ENCODE measurements around the gene PAX2. TPM values are rescaled to one million over a fixed set of nuclear protein-coding genes. Genes with fewer than 3 reads are reported as not detected.

Gene PAX2
- total RNA-seq, 1 experiment from 2014 or later = not detected

DNA sequence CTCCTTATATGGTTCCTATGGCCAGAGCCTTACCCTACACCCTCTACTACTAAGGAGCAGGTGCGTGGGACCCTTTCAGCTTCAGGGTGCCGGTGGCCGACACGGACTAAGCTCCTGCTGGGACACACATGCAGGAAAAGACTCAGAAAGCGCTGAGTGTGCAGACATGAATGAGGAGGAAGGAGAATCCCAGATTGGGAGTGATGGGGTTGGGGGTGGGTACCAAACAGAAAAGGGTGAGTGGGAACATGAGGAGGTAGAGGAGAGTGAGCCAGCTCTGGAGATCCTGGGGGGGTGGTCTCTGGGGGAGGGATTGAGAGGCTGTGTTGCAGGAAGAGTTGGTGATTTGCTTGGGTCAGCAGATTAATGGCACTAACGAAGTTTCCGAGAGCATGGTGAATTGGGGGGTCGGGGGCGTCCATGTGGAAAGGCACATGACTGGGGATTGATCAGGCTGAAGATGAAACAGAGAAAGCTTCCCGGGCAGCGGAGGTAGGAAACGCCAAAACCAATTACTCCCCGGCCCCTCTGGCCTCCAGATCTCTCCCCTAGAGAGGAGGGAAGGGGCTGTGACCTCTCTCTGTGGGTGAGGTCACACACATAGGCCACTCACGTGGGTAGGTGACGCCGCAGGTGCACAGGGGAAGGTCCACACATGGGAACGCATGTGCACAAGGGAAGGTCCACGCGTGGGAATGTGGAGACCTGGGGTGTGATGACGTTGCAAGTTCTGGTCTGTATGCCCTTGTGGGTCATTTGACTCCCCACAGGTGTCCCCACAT lies 129.5 kb downstream of the PAX2 start:
- TF ChIP-seq EZH2 (IDR thresholded peaks at IDR 0.05; ENCODE audit: borderline replicate concordance, low read depth, low read length, poor library complexity, severe bottlenecking) = no peak
- TF ChIP-seq, protein P1, sequence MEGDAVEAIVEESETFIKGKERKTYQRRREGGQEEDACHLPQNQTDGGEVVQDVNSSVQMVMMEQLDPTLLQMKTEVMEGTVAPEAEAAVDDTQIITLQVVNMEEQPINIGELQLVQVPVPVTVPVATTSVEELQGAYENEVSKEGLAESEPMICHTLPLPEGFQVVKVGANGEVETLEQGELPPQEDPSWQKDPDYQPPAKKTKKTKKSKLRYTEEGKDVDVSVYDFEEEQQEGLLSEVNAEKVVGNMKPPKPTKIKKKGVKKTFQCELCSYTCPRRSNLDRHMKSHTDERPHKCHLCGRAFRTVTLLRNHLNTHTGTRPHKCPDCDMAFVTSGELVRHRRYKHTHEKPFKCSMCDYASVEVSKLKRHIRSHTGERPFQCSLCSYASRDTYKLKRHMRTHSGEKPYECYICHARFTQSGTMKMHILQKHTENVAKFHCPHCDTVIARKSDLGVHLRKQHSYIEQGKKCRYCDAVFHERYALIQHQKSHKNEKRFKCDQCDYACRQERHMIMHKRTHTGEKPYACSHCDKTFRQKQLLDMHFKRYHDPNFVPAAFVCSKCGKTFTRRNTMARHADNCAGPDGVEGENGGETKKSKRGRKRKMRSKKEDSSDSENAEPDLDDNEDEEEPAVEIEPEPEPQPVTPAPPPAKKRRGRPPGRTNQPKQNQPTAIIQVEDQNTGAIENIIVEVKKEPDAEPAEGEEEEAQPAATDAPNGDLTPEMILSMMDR (conservative IDR thresholded peaks at IDR 0.05; ENCODE audit: low read depth, low read length) = no peak
- H3K4me1 ChIP-seq (ENCODE audit: insufficient read depth, low read length, poor library complexity, severe bottlenecking) = no peaks in the 10 kb centered on the region
- H3K36me3 ChIP-seq (ENCODE audit: insufficient read depth, low read length, poor library complexity, severe bottlenecking) = no peaks in the 10 kb centered on the region
- H3K9me3 ChIP-seq (ENCODE audit: low read depth, low read length, poor library complexity, severe bottlenecking) = no peaks in the 10 kb centered on the region
- intact Hi-C loops (cut with micrococcal nuclease; ENCODE audit: unreplicated experiment) = loop anchor here (5.0 to 10.0 kb wide), 3 partner anchors 128 to 440 kb away; partner anchors contain the start of gene PAX2
- peaks cover 3% of the 10 kb centered on the region for H3K27me3 ChIP-seq (replicated peaks; ENCODE audit: insufficient read depth, low read depth, low read length, poor library complexity)
- no peak for DNase-seq (ENCODE audit: low spot score)
- POLR2A ChIA-PET (ENCODE audit: low non-redundant PET) = no interaction called here
- H3K4me3 ChIP-seq (ENCODE audit: low read depth, low read length, poor library complexity, severe bottlenecking) = no peak overlapping the region
- no peak overlapping the region for H3K27ac ChIP-seq (ENCODE audit: low read depth, low read length, poor library complexity, severe bottlenecking)
- CTCF ChIA-PET = interaction anchor here (1.1 kb wide), 1 partner anchor 14 kb away, joined by 3 read pairs; no protein-coding TSS in a partner anchor
- no TSS peak for BruUV-seq (replicated peaks)

DNA sequence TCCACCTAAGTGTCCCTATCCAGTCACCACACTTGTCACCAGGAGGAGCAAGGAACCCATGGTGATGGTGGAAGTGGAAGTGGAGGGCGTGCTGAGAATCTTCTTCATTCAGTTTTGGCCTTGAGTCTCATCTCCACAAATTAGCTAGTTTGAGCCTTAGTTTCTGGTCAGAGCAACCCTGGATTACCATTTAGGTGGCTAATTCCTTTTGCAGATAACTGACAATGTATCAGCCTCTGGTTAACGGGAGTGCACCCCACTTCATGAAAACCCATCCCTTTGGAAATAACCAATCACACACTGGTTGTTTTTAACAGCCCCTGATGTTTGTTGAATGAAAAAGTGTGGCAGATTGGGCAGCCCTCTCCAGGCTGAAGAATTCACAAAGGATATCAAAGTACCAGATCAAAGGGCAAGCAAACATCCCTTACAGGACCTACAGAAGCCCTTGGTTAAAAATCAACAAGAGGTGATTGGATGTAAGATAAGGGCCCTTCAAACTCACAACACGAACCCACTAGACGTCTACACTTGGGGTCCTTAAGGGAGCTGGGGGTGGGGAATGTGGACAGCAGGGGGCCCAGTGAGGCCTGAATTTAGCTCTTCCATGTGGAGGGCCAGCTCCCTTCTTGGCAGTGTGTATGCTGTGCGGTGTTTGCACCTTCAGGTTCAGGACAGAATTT lies 130.2 kb downstream of the PAX2 start:
- intact Hi-C loops (cut with micrococcal nuclease; ENCODE audit: unreplicated experiment) = loop anchor here (10.0 kb wide), 1 partner anchor 441 kb away; no protein-coding TSS in a partner anchor
- Histone ChIP-seq H3K27me3 (replicated peaks; ENCODE audit: insufficient read depth, low read depth, low read length, poor library complexity) (peaks cover 3% of the 10 kb centered on the region), H3K4me1 (ENCODE audit: insufficient read depth, low read length, poor library complexity, severe bottlenecking) (no peaks in the 10 kb centered on the region), H3K27ac (ENCODE audit: low read depth, low read length, poor library complexity, severe bottlenecking) (no peak overlapping the region), H3K4me3 (ENCODE audit: low read depth, low read length, poor library complexity, severe bottlenecking) (no peak overlapping the region), H3K9me3 (ENCODE audit: low read depth, low read length, poor library complexity, severe bottlenecking) (no peaks in the 10 kb centered on the region), H3K36me3 (ENCODE audit: insufficient read depth, low read length, poor library complexity, severe bottlenecking) (no peaks in the 10 kb centered on the region)
- BruUV-seq (replicated peaks) = no TSS peak
- DNase-seq (ENCODE audit: low spot score) = no peak
- TF ChIP-seq, protein P1 (conservative IDR thresholded peaks at IDR 0.05; ENCODE audit: low read depth, low read length) = no peak
- TF ChIP-seq EZH2 (IDR thresholded peaks at IDR 0.05; ENCODE audit: borderline replicate concordance, low read depth, low read length, poor library complexity, severe bottlenecking) = no peak
- POLR2A ChIA-PET (ENCODE audit: low non-redundant PET) = no interaction called here
- CTCF ChIA-PET = no interaction called here

DNA sequence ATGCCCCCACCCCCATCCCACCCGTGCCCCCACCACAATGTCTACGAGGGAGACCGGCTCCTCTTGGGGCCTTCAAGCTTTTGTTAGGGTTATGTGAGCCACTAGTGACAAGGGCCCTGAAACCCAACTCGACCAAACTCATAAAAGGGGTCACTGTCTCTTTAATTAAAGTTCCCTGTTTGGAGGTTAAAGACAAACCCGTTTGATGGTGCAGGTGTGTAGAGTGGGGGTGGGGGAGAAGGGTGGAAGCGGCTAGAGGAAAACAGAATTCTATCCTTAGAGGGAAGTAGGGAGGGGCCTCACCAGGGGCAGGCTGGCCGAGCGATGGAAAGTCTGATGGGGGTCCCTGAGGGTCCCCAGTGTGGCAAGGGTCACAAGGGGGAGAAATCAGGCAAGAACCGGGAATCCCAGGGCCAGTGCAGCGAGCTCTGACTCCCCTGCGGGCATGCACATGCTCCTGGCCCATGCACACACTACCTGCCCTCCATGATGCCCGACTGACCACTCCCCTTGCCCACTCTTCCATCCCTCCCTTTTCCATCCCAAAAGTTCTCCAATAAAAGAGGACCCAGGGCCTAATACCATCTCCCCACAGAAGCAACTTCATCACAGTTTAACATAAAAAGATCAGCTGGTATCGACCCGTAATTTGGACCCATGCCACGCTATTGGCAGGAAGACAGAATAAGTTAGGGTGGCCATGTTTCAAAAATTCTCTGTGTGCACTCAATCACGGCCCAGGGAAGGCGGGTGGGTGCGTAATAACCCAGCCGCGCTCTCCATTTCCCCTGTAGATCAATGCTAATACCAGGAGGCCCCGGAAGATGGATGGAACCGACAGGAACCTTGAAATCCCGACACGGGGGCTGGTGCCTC lies 131.4 kb downstream of the PAX2 start:
- POLR2A ChIA-PET (ENCODE audit: low non-redundant PET) = no interaction called here
- H3K27me3 ChIP-seq (replicated peaks; ENCODE audit: insufficient read depth, low read depth, low read length, poor library complexity) = peaks cover 3% of the 10 kb centered on the region
- no peaks in the 10 kb centered on the region for H3K9me3 ChIP-seq (ENCODE audit: low read depth, low read length, poor library complexity, severe bottlenecking)
- H3K36me3 ChIP-seq (ENCODE audit: insufficient read depth, low read length, poor library complexity, severe bottlenecking) = no peaks in the 10 kb centered on the region
- CTCF ChIA-PET = interaction anchor here (2.3 kb wide), 1 partner anchor 133 kb away, joined by 9 read pairs; no protein-coding TSS in a partner anchor
- intact Hi-C loops (cut with micrococcal nuclease; ENCODE audit: unreplicated experiment) = loop anchor here (10.0 kb wide), 1 partner anchor 442 kb away; no protein-coding TSS in a partner anchor
- no peak overlapping the region for H3K27ac ChIP-seq (ENCODE audit: low read depth, low read length, poor library complexity, severe bottlenecking)
- no peak for DNase-seq (ENCODE audit: low spot score)
- H3K4me3 ChIP-seq (ENCODE audit: low read depth, low read length, poor library complexity, severe bottlenecking) = no peak overlapping the region
- H3K4me1 ChIP-seq (ENCODE audit: insufficient read depth, low read length, poor library complexity, severe bottlenecking) = no peaks in the 10 kb centered on the region
- BruUV-seq (replicated peaks) = no TSS peak
- TF ChIP-seq EZH2 (IDR thresholded peaks at IDR 0.05; ENCODE audit: borderline replicate concordance, low read depth, low read length, poor library complexity, severe bottlenecking) = no peak
- TF ChIP-seq, protein P1 (conservative IDR thresholded peaks at IDR 0.05; ENCODE audit: low read depth, low read length) = no peak
